Mucosa of descending colon (tissue), 3 donors: Measurements from ENCODE around the gene TCF7L2. TPM values are rescaled to one million over a fixed set of nuclear protein-coding genes. Genes with fewer than 3 reads are reported as not detected.
"Not testable (repeated sequence)": the region's sequence is repeated elsewhere in the genome, so short reads cannot be mapped to it uniquely, and the experiment has no call there.

Experiments used
- ATAC-seq: fragments of 200-7000 bp; cut with Tn5 transposase; one replicate; pipeline ENCODE4 v1.9.1; 2020; ENCODE audit warnings: mild to moderate bottlenecking, moderate library complexity
- DNase-seq, 3 donors: peaks; one replicate each; pipeline ENCODE4 v3.0.0-alpha.2; 2020
- H3K36me3 ChIP-seq: fragments of 200-600 bp; one replicate; pipeline ENCODE4 v1.8.0; 2021; ENCODE audit warnings: low read depth, mild to moderate bottlenecking
- H3K4me1 ChIP-seq: fragments of 200-600 bp; one replicate; pipeline ENCODE4 v1.8.0; 2021; ENCODE audit warnings: low read depth, mild to moderate bottlenecking
- H3K4me3 ChIP-seq: fragments of 200-600 bp; one replicate; pipeline ENCODE4 v1.8.0; 2021; ENCODE audit warnings: mild to moderate bottlenecking
- H3K9me3 ChIP-seq: fragments of 200-600 bp; one replicate; pipeline ENCODE4 v1.8.0; 2021; ENCODE audit warnings: mild to moderate bottlenecking
- intact Hi-C, 2 donors: fragments of 100-400 bp; cut with DNase I in 1 of 2; cut with micrococcal nuclease in 1 of 2; formaldehyde crosslinking; loops; one replicate each; pipeline versions ENCODE4 v1.11.0 to v1.11.1; 2022; cut with DNase I, micrococcal nuclease
- total RNA-seq, 3 donors: library from RNA; stranded (reverse); fragmentation: NEBNext Ultra II Directional in 2 of 3; extraction: Animal tissue kit (Norgen Biotek cat#: 25700) in 2 of 3; gene quantifications; one replicate each; pipeline versions ENCODE4 v1.2.1 to v1.2.4, GENCODE V29; 2021 to 2023
- TF ChIP-seq, protein P1 (sequence below): fragments of 200-600 bp; IDR thresholded peaks from one replicate; pipeline ENCODE4 v1.8.0; 2022; ENCODE audit warnings: antibody characterized with exemption, mild to moderate bottlenecking
- donor health status: DM: no; HTN: no; CAD: no; lungs with moderate emphysema.
- donor health status: DM: no; HTN: no; CAD: no.
- donor health status: DM: no; HTN: yes; CAD: no.

TCF7L2 gene
- total RNA-seq, 3 donors from 2014 or later, result 99.6 to 182 (median 102) TPM

DNA sequence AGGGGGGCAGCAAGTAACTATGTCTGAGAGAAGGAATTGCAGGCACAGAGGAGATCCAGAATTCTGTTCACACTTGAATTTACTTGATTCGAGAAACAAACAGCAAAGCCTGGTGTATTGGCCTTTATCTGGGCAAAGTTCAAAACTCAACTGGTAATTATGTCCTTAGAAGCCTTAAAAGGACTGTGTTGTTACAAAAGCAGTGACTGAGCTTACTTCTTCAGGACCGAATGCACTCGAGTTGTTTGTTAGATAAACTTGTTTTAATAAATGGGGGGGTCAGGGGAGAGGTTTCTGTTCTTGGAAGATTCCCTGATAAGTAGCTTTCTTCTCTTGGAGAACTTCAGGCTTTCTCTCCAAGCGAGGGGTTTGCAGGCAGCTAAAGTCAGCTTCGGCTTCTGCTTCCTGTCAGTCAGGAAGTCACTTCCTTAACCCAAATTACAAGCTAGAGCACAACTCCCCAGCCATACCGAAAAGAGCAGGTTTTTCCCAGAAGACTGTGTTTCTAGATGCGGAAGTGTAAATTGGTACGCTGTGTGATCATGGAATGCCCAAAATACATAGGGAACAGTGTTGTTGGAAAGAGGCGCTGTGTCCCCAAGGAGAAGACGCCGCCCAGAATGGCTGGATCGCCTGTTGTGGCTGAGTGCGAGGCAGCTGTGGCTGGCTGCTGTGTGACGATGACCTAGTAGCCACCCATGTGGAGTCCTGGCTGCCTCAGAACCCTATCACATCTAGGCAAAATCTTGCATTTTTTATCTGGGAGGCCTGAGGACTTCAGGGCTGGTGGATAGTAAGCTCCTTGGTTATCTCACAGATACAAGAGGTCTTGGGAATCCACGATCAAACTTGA, 110.4 kb downstream of the TCF7L2 start:
- H3K4me1 ChIP-seq, result peaks cover 35% of the 10 kb centered on the region
- peak; percentile 78 for ATAC-seq
- no peaks in the 10 kb centered on the region for H3K36me3 ChIP-seq
- intact Hi-C loops, result no loop called here
- TF ChIP-seq, protein P1, sequence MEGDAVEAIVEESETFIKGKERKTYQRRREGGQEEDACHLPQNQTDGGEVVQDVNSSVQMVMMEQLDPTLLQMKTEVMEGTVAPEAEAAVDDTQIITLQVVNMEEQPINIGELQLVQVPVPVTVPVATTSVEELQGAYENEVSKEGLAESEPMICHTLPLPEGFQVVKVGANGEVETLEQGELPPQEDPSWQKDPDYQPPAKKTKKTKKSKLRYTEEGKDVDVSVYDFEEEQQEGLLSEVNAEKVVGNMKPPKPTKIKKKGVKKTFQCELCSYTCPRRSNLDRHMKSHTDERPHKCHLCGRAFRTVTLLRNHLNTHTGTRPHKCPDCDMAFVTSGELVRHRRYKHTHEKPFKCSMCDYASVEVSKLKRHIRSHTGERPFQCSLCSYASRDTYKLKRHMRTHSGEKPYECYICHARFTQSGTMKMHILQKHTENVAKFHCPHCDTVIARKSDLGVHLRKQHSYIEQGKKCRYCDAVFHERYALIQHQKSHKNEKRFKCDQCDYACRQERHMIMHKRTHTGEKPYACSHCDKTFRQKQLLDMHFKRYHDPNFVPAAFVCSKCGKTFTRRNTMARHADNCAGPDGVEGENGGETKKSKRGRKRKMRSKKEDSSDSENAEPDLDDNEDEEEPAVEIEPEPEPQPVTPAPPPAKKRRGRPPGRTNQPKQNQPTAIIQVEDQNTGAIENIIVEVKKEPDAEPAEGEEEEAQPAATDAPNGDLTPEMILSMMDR, result no peak
- peak in 2 of 3 donors; percentile 56 to 64 for DNase-seq
- H3K4me3 ChIP-seq, result no peak overlapping the region
- no peaks in the 10 kb centered on the region for H3K9me3 ChIP-seq

DNA sequence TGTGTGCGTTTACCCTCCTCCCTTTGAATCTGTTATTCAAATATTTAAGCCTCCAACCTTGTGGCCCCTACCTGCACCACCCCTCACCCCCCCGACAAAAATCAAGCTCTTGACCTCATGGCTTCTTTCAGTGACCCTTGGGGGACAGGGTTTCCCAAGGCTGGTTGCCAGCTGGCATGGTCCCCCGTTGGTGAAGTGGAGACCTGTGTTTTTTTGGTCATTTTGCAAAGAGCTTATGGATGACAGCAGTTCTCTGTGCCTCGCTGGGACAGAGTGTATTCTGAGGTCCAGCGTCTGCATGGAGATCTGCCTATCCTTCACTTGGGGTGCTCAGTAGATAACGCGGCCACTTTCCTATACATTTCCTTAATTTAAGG, 111.0 kb downstream of the TCF7L2 start:
- no peaks in the 10 kb centered on the region for H3K36me3 ChIP-seq
- intact Hi-C loops, result no loop called here
- ATAC-seq, result no peak
- no peaks in the 10 kb centered on the region for H3K9me3 ChIP-seq
- H3K4me1 ChIP-seq, result peaks cover 35% of the 10 kb centered on the region
- H3K4me3 ChIP-seq, result no peak overlapping the region
- DNase-seq, result no peak
- TF ChIP-seq, protein P1, result no peak

DNA sequence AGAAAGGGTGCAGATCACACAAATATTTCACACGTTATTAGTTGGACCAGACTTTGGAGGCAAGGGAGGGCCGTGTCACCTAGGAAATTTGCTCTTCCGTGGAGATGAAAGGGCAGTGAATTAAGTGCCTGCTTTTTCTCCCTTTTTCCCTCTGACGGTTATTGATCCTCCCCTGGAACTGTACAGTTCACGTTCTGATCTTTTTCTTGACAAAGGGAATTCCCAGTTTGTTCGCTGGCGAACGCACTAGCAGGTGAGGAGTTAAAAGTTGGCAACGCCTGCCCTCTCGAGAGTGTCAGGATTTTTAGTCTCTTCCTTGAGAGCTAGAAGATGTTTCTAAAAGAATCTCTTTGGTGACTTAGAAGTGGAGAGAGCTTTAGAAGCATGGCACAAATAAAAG, 111.5 kb downstream of the TCF7L2 start:
- Histone ChIP-seq H3K4me3 (no peak overlapping the region), H3K4me1 (peaks cover 35% of the 10 kb centered on the region), H3K9me3 (no peaks in the 10 kb centered on the region), H3K36me3 (no peaks in the 10 kb centered on the region)
- ATAC-seq (no peak), DNase-seq (no peak)
- intact Hi-C loops, result no loop called here
- TF ChIP-seq, protein P1, result no peak

DNA sequence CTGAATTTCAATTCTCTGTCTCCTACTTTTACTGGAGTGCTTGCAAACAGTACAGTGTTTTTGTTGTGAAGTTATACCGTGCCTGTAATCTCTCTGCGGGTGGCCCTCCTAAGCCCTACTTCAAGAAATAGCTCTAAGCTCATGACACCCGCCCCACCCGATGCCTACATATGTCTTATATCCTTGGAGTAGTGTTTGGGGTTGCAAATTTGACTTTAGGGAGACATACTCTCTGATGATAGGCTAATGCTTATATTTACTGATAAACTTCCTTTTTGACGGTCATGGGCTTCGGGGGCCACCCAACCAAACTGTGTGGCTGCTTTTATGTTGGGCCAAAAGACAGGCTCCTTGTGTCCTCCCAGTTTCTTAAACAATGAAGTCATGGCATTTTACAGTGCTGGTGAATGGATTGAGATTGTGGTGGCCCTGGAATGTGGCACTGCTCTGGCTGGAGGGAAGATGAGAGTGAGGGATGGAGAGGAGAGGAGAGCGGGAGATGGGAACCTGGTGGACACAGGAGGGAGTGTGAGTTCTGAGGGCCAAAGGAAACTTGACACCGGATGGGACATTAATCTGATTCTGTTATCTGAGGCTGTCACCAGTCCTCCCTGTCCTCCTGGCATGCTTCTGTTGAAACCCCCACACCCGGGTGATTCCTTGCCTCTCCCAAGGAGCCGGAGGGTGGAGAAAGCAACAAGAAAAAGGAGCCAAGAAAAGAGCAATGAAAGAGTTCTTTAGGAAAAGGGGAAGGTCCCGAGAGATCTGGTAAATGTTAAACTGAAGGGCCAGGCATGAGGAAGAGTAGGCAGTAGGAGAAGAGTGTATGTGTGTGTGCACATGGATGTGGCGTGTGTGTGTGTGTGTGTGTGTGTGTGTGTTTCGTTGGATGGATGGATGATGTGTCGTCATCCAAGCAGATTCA, 113.3 kb downstream of the TCF7L2 start:
- Histone ChIP-seq H3K4me3 (no peak overlapping the region), H3K36me3 (no peaks in the 10 kb centered on the region), H3K9me3 (no peaks in the 10 kb centered on the region), H3K4me1 (peaks cover 23% of the 10 kb centered on the region)
- TF ChIP-seq, protein P1, result no peak
- intact Hi-C loops, result no loop called here
- no peak for DNase-seq
- no peak for ATAC-seq

DNA sequence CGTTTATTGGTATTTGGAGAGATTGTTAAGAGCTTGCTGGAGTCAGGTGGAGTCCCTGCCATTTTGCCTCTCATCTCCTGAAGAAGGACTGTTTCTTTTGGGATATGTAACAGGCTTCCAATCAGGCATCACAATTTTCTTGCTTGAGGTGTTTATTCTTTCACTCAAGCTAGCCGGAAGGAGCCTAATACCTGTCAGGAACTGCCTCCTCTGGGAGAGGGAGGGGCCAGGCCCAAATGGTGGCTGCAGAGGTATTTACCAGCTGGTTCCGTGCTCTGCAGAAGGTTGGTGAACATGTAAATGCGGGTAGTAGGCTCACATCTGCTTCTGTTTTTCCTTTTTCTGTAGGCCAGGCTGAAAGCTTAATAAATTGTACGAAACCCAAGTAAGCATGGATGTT, 114.0 kb downstream of the TCF7L2 start:
- H3K4me1 ChIP-seq, result peaks cover 18% of the 10 kb centered on the region
- ATAC-seq (no peak), DNase-seq (no peak)
- intact Hi-C loops, result no loop called here
- TF ChIP-seq, protein P1, result no peak
- H3K36me3 ChIP-seq, result no peaks in the 10 kb centered on the region
- H3K4me3 ChIP-seq, result no peak overlapping the region
- no peaks in the 10 kb centered on the region for H3K9me3 ChIP-seq

DNA sequence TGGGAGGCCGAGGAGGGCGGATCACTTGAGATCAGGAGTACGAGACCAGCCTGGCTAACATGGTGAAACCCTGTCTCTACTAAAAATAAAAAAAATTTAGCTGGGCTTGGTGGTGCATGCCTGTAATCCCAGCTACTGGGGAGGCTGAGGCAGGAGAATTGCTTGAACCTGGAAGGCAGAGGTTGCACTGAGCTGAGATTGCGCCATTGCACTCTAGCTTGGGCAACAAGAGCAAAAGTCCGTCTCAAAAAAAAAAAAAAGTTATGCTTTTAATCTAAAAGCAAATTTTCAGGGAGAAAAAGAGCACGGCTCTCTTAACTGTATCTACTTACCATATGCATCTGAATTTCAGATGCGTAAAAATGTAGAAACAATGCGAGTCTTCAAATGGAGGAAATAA, 116.1 kb downstream of the TCF7L2 start:
- ATAC-seq, H3K36me3 ChIP-seq, H3K4me3 ChIP-seq, intact Hi-C loops, DNase-seq, H3K9me3 ChIP-seq, H3K4me1 ChIP-seq: not testable (repeated sequence)
